ENCODE measurements around the gene SLC6A11. TPM values are rescaled to one million over a fixed set of nuclear protein-coding genes. Genes with fewer than 3 reads are reported as not detected.

SLC6A11 gene
- total and polyA plus RNA-seq, 2 of the 8 experiments (the other 6 are each of a cell fraction or from before 2014, with no cell fraction given): 0.78 to 1.5 TPM

DNA sequence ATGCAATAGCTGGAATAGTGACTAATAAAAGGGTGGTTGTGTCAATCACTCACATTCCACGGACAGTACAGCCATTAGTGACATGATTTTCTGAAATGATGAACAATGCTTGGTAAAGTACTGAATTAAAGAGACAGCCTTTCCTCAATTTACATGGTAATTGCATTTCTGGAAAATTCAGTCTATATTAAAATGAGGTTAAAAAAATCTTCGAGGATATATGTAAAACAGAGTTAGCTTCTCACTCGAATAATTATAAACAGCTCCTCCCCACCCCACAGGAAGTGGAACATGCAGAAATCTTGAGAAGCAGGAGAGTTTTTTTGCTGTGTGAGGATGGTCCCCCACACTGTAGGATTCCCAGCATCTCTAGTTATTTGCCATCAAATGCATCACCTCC lies 42.1 kb downstream of the SLC6A11 start:
- Histone ChIP-seq H4K5ac (ENCODE audit: insufficient read length, low read depth, low read length) (no peak overlapping the region), H2BK20ac (ENCODE audit: low read length) (no peak overlapping the region), H3K23ac (ENCODE audit: insufficient read length) (no peak overlapping the region), H2BK15ac (ENCODE audit: low read length) (no peak overlapping the region), H2BK12ac (ENCODE audit: low read depth, low read length) (no peak overlapping the region), H3K23me2 (ENCODE audit: low read depth, low read length) (peaks cover 3% of the 10 kb centered on the region; the same call in 1 of the 2 replicates), H3K79me1 (ENCODE audit: low read depth, low read length) (no peaks in the 10 kb centered on the region), H3K79me2 (ENCODE audit: control insufficient read depth in 1 of 2, insufficient read depth in 2 of 2, low read length in 2 of 2) (no peaks in the 10 kb centered on the region), H3K4me1 (replicated peaks in 1 of 4; ENCODE audit: control insufficient read depth in 3 of 4, insufficient read depth in 4 of 4, low read length in 3 of 4) (no peaks in the 10 kb centered on the region), H4K91ac (replicated peaks; ENCODE audit: insufficient read length, low read length) (no peak overlapping the region), H4K8ac (ENCODE audit: extremely low read depth, insufficient read depth, low read length) (no peak overlapping the region), H3K4me3 (ENCODE audit: extremely low read depth in 1 of 4, insufficient read depth in 2 of 4, low read depth in 3 of 4, low read length in 4 of 4) (no peak overlapping the region), H3K9ac (replicated peaks in 1 of 4; ENCODE audit: extremely low read depth in 1 of 4, low read depth in 3 of 4, low read length in 3 of 4) (no peak overlapping the region), H4K20me1 (replicated peaks in 1 of 2; ENCODE audit: control insufficient read depth in 1 of 2, insufficient read depth in 2 of 2, low read length in 2 of 2) (no peaks in the 10 kb centered on the region), H3K14ac (ENCODE audit: insufficient read length) (no peak overlapping the region), H2BK5ac (ENCODE audit: low read depth, low read length) (no peak overlapping the region), H3K27ac (ENCODE audit: low read depth, low read length) (no peak overlapping the region), H3K18ac (ENCODE audit: extremely low read depth, low read length) (no peak overlapping the region), H3K36me3 (ENCODE audit: control insufficient read depth in 2 of 4, insufficient read depth in 4 of 4, low read length in 3 of 4) (no peaks in the 10 kb centered on the region), H2BK120ac (replicated peaks; ENCODE audit: low read depth, low read length) (no peak overlapping the region), H3K9me3 (ENCODE audit: insufficient read depth in 2 of 2, low read depth in 1 of 2, low read length in 1 of 2) (0 out of 4 replicates have a peak, but pooled peaks cover 0 to 4% of the 10 kb centered on the region in 2 experiments), H2AK5ac (ENCODE audit: low read depth, low read length) (no peak overlapping the region), H3K4me2 (ENCODE audit: insufficient read depth in 1 of 2, low read depth in 2 of 2, low read length in 2 of 2) (no peak overlapping the region), H3K27me3 (replicated peaks in 1 of 4; ENCODE audit: control insufficient read depth in 3 of 4, extremely low read depth in 1 of 4, insufficient read depth in 3 of 4, low read length in 3 of 4) (peaks cover 0 to 3% (median 0%) of the 10 kb centered on the region in 4 experiments; a peak in 1 of 7 replicates), H2AFZ (ENCODE audit: low read length) (no peak overlapping the region), H3K56ac (replicated peaks; ENCODE audit: insufficient read length, low read depth, low read length) (no peak overlapping the region), H3K4ac (replicated peaks; ENCODE audit: insufficient read length, low read depth, low read length) (no peak overlapping the region)
- TF ChIP-seq, protein P1, sequence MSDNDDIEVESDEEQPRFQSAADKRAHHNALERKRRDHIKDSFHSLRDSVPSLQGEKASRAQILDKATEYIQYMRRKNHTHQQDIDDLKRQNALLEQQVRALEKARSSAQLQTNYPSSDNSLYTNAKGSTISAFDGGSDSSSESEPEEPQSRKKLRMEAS (IDR thresholded peaks at IDR 0.05): no peak
- TF ChIP-seq RXRA (IDR thresholded peaks at IDR 0.05; ENCODE audit: insufficient read depth, low read depth, low read length): no peak
- no peak for TF ChIP-seq GTF2F1 (IDR thresholded peaks at IDR 0.05; ENCODE audit: borderline replicate concordance, low read depth, low read length)
- TF ChIP-seq MAFK (IDR thresholded peaks at IDR 0.05; ENCODE audit: low read depth, low read length): no peak
- TF ChIP-seq TAF7 (optimal IDR thresholded peaks at IDR 0.05; ENCODE audit: borderline replicate concordance, low read depth, low read length): no peak
- ChIA-PET CTCF (ENCODE audit: partially characterized antibody) (interaction anchor here (0.8 to 2.2 kb wide), 11 partner anchors 9 to 340 kb away, joined by 3 to 8 read pairs (median 4); no protein-coding TSS in a partner anchor), POLR2A (ENCODE audit: partially characterized antibody) (no interaction called here)
- 91% methylated on average over 3 of the region's 3 CpGs; no CpG with 5 or more reads in 1 of the 2 experiments for WGBS, 2 experiments (ENCODE audit: extremely low coverage in 1 of 2, insufficient coverage in 1 of 2, insufficient read length in 1 of 2, insufficient replicate concordance in 2 of 2, low coverage in 1 of 2, low lambda C conversion rate in 2 of 2, missing lambda C conversion rate in 1 of 2)
- no peak for FAIRE-seq
- no peak for DNase-seq (ENCODE audit: low read depth in 1 of 2, low spot score in 2 of 2)

Data from H1 (cell line).